ENCODE results near the gene FAM8A1.

Gene FAM8A1

GRCh38 chr6:17612048-17612447 is 11.9 kb downstream of the FAM8A1 start:
- DNase-seq = no peak
- Histone ChIP-seq H3K36me3 (peaks cover 30% of the 10 kb centered on the region), H3K4me1 (no peaks in the 10 kb centered on the region), H3K9me3 (no peaks in the 10 kb centered on the region), H3K4me3 (ENCODE audit: low read depth, low read length) (no peak overlapping the region), H3K27me3 (no peaks in the 10 kb centered on the region)
- no peak for TF ChIP-seq CTCF (IDR thresholded peaks at IDR 0.05; ENCODE audit: low read depth, low read length)

GRCh38 chr6:17615794-17616193 is 15.7 kb downstream of the FAM8A1 start:
- Histone ChIP-seq H3K36me3 (peaks cover 28% of the 10 kb centered on the region), H3K4me1 (0 out of 2 replicates have a peak, but pooled peaks cover 5% of the 10 kb centered on the region)
- TF ChIP-seq CTCF (IDR thresholded peaks at IDR 0.05; ENCODE audit: low read depth, low read length) = no peak

GRCh38 chr6:17621003-17621402 is 20.9 kb downstream of the FAM8A1 start:
- H3K9me3 ChIP-seq = no peaks in the 10 kb centered on the region
- no peaks in the 10 kb centered on the region for H3K27me3 ChIP-seq
- TF ChIP-seq CTCF (IDR thresholded peaks at IDR 0.05; ENCODE audit: low read depth, low read length) = no peak
- 0 out of 2 replicates have a peak, but pooled peaks cover 5% of the 10 kb centered on the region for H3K4me1 ChIP-seq
- no peak for DNase-seq
- H3K36me3 ChIP-seq = peaks cover 57% of the 10 kb centered on the region
- no peak overlapping the region for H3K4me3 ChIP-seq (ENCODE audit: low read depth, low read length)

More at GRCh38 chr6:17615794-17616193, 15.7 kb downstream of the FAM8A1 start:
- no peaks in the 10 kb centered on the region for H3K9me3 ChIP-seq
- no peak overlapping the region for H3K4me3 ChIP-seq (ENCODE audit: low read depth, low read length)
- DNase-seq = no peak
- H3K27me3 ChIP-seq = no peaks in the 10 kb centered on the region

- H3K27me3 ChIP-seq = no peaks in the 10 kb centered on the region
- H3K4me3 ChIP-seq (ENCODE audit: low read depth, low read length) = no peak overlapping the region
- TF ChIP-seq CTCF (IDR thresholded peaks at IDR 0.05; ENCODE audit: low read depth, low read length) = no peak
- no peak for DNase-seq
- no peaks in the 10 kb centered on the region for H3K9me3 ChIP-seq
- H3K4me1 ChIP-seq = 0 out of 2 replicates have a peak, but pooled peaks cover 5% of the 10 kb centered on the region
- peaks cover 59% of the 10 kb centered on the region for H3K36me3 ChIP-seq
Observed at GRCh38 chr6:17622144-17622543, 22.0 kb downstream of the FAM8A1 start.

GRCh38 chr6:17624396-17624795 is 24.3 kb downstream of the FAM8A1 start:
- TF ChIP-seq CTCF (IDR thresholded peaks at IDR 0.05; ENCODE audit: low read depth, low read length) = no peak
- H3K36me3 ChIP-seq = peaks cover 74% of the 10 kb centered on the region

GRCh38 chr6:17628873-17629272 is 28.8 kb downstream of the FAM8A1 start:
- Histone ChIP-seq H3K4me1 (no peaks in the 10 kb centered on the region), H3K4me3 (ENCODE audit: low read depth, low read length) (no peak overlapping the region), H3K36me3 (peaks cover 85% of the 10 kb centered on the region), H3K9me3 (no peaks in the 10 kb centered on the region), H3K27me3 (no peaks in the 10 kb centered on the region)
- no peak for DNase-seq
- TF ChIP-seq CTCF (IDR thresholded peaks at IDR 0.05; ENCODE audit: low read depth, low read length) = no peak

More at GRCh38 chr6:17624396-17624795, 24.3 kb downstream of the FAM8A1 start:
- no peak overlapping the region for H3K4me3 ChIP-seq (ENCODE audit: low read depth, low read length)
- H3K27me3 ChIP-seq = no peaks in the 10 kb centered on the region
- no peaks in the 10 kb centered on the region for H3K4me1 ChIP-seq
- no peaks in the 10 kb centered on the region for H3K9me3 ChIP-seq
- DNase-seq = no peak

All from BE2C (cell line).